K562 (cell line): ENCODE results near the gene COMTD1.

ENCODE experiments used
- EP300 ChIP-seq: IDR thresholded peaks from 2 replicates; pipeline ENCODE4 v1.6.1; 2012; ENCODE audit warnings: low read length, improper control_type of control experiment
- ETV1 ChIP-seq: fragments of 450-650 bp; conservative IDR thresholded peaks from 2 replicates; pipeline ENCODE4 v1.6.1; 2016; ENCODE audit warnings: missing genetic modification characterization, control low read depth, low read depth, missing compliant biosample characterization
- LARP7 ChIP-seq: fragments of 450-650 bp; IDR thresholded peaks from 2 replicates; pipeline ENCODE4 v1.6.1; 2016
- RFX5 ChIP-seq: IDR thresholded peaks from 2 replicates; pipeline ENCODE4 v1.6.1; 2011; ENCODE audit warnings: low read depth, mild to moderate bottlenecking, improper control_type of control experiment, low read length
- THRAP3 ChIP-seq: fragments of 450-650 bp; IDR thresholded peaks from 2 replicates; pipeline ENCODE4 v1.6.1; 2016; ENCODE audit warnings: mild to moderate bottlenecking, inconsistent platforms, borderline replicate concordance

DNA sequence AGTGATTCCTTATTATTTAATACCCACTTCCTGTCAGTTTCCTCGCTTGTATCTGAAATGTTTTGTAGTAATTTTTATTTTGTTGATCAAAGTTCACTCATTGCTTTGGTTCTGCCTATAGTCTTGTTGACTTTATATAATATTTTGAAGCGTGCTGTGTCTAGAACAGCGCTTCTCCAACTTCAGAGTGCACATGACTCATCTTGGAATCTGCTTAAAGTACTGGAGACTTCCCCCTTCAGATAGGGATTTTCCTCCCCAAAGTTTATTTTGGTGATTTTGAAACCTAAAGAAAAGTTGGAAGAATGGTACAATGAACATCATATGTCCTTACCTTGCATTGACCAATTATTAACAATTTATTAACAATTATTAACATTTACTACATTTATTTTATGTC is 5.8 kb downstream of the COMTD1 start:
- no peak for TF ChIP-seq EP300
- no peak for TF ChIP-seq LARP7
- TF ChIP-seq THRAP3, result no peak
- no peak for TF ChIP-seq RFX5
- TF ChIP-seq ETV1 (tag), result no peak
